HCT116 (cell line): ENCODE results near the gene PRR7. TPM values are rescaled to one million over a fixed set of nuclear protein-coding genes. Genes with fewer than 3 reads are reported as not detected.

ENCODE experiments used
- ATAC-seq: fragments of 200-7000 bp; cut with Tn5 transposase; 2 replicates; pipeline ENCODE4 v1.9.1; 2020; ENCODE audit warnings: mild to moderate bottlenecking, moderate library complexity
- BruUV-seq: library from RNA; stranded (reverse); fragments of 400-500 nt; replicated peaks from 2 replicates; lab custom pipeline; 2021; lab: Mats Ljungman, UMichigan
- CTCF ChIA-PET: fragments of 300-600 bp; sonication (Branson Sonifier 250); formaldehyde crosslinking; loops from one replicate; lab custom pipeline; 2021; ENCODE audit warnings: antibody characterized with exemption; lab: Charles Lee
- POLR2A ChIA-PET: fragments of 300-600, 350-600 bp; sonication (Branson Sonifier 250); formaldehyde crosslinking; loops from one replicate; lab custom pipeline; 2021; ENCODE audit warnings: antibody characterized with exemption; lab: Charles Lee
- RAD21 ChIA-PET, 2 experiments: fragments of 300-600 bp; sonication (Branson Sonifier 250); formaldehyde crosslinking; loops; one replicate each; lab custom pipeline; 2023; ENCODE audit warnings: low total read pairs in 2 of 2; ENCODE audit not compliant: uncharacterized antibody in 2 of 2, unreplicated experiment in 2 of 2, low non-redundant PET in 1 of 2; lab: Charles Lee
- DNase-seq: peaks from one replicate; pipeline ENCODE4 v3.0.0-alpha.2; 2010; ENCODE audit warnings: low read depth, low spot score
- H2AFZ ChIP-seq: fragments of 200-600 bp; shearing (Covaris generic), sonication (generic); 2 replicates; pipeline ENCODE4 v1.6.1; 2017; ENCODE audit warnings: low read depth, mixed run types, mixed read lengths, antibody characterized with exemption, low read length; ENCODE audit not compliant: poor library complexity, severe bottlenecking
- H3K27ac ChIP-seq: 2 replicates; pipeline ENCODE4 v1.5.1; 2012; ENCODE audit warnings: low read depth, low read length
- H3K27me3 ChIP-seq: fragments of 200-600 bp; sonication (generic); 2 replicates; pipeline ENCODE4 v1.6.1; 2016; ENCODE audit warnings: mixed run types, low read length, mixed read lengths; ENCODE audit not compliant: insufficient read depth
- H3K36me3 ChIP-seq, 2 experiments: fragments of 200-500 bp in 1 of 2; fragments of 200-600 bp in 1 of 2; sonication (Bioruptor generic) in 1 of 2; sonication (generic) in 1 of 2; 2 replicates each; pipeline versions ENCODE4 v1.5.1 to v1.6.1; 2014 to 2016; ENCODE audit warnings: low read length in 2 of 2, inconsistent platforms in 1 of 2, mixed read lengths in 1 of 2, mixed run types in 1 of 2; ENCODE audit not compliant: insufficient read depth in 2 of 2, control insufficient read depth in 1 of 2
- H3K4me1 ChIP-seq, 2 experiments: fragments of 200-600 bp in 1 of 2; sonication (generic) in 1 of 2; 2 replicates each; pipeline versions ENCODE4 v1.5.1 to v1.6.1; 2012 to 2017; ENCODE audit warnings: low read length in 2 of 2, inconsistent platforms in 1 of 2, mild to moderate bottlenecking in 1 of 2, mixed read lengths in 1 of 2, mixed run types in 1 of 2, moderate library complexity in 1 of 2; ENCODE audit not compliant: insufficient read depth in 2 of 2, control insufficient read depth in 1 of 2
- H3K4me2 ChIP-seq: fragments of 200-600 bp; sonication (generic); 2 replicates; pipeline ENCODE4 v1.6.1; 2017; ENCODE audit warnings: mixed run types, low read length, mixed read lengths
- H3K4me3 ChIP-seq, 2 experiments: fragments of 200-600 bp in 1 of 2; sonication (generic) in 1 of 2; replicated peaks in 1 of 2; 2 replicates each; pipeline ENCODE4 v1.5.1; 2011 to 2016; ENCODE audit warnings: low read length in 2 of 2, control low read depth in 1 of 2, low read depth in 1 of 2, mild to moderate bottlenecking in 1 of 2, mixed read lengths in 1 of 2, mixed run types in 1 of 2
- H3K79me2 ChIP-seq: fragments of 200-600 bp; sonication (generic); 2 replicates; pipeline ENCODE4 v1.6.1; 2017; ENCODE audit warnings: mild to moderate bottlenecking, mixed run types, low read length, moderate library complexity, mixed read lengths; ENCODE audit not compliant: insufficient read depth
- H3K9ac ChIP-seq: fragments of 200-600 bp; sonication (generic); 2 replicates; pipeline ENCODE4 v1.6.1; 2016; ENCODE audit warnings: low read length, mixed read lengths
- H3K9me2 ChIP-seq: fragments of 200-600 bp; sonication (generic), shearing (Covaris generic); 2 replicates; pipeline ENCODE4 v1.6.1; 2017; ENCODE audit warnings: mixed run types, mild to moderate bottlenecking, moderate library complexity; ENCODE audit not compliant: insufficient read depth
- H3K9me3 ChIP-seq, 2 experiments: fragments of 200-500 bp in 1 of 2; fragments of 200-600 bp in 1 of 2; sonication (Bioruptor generic) in 1 of 2; sonication (generic) in 1 of 2; 2 replicates each; pipeline ENCODE4 v1.6.1; 2014 to 2017; ENCODE audit warnings: low read length in 2 of 2, mixed read lengths in 2 of 2, inconsistent platforms in 1 of 2, low read depth in 1 of 2, mild to moderate bottlenecking in 1 of 2, mixed run types in 1 of 2, moderate library complexity in 1 of 2; ENCODE audit not compliant: control insufficient read depth in 1 of 2, insufficient read depth in 1 of 2
- H4K20me1 ChIP-seq: fragments of 200-600 bp; sonication (generic), shearing (Covaris generic); 2 replicates; pipeline ENCODE4 v1.6.1; 2017; ENCODE audit warnings: mixed run types, mild to moderate bottlenecking, moderate library complexity; ENCODE audit not compliant: insufficient read depth
- CBX3 ChIP-seq: IDR thresholded peaks from 2 replicates; pipeline ENCODE4 v1.6.1; 2012; ENCODE audit warnings: low read depth
- CTCF ChIP-seq, 3 experiments: fragments of 200-600 bp in 1 of 3; sonication (generic) in 1 of 3; IDR thresholded peaks in 2 of 3; conservative IDR thresholded peaks in 1 of 3; 2 replicates each; pipeline ENCODE4 v1.5.1; 2012 to 2017; ENCODE audit warnings: low read depth in 2 of 3, low read length in 2 of 3, antibody characterized with exemption in 1 of 3, borderline replicate concordance in 1 of 3, control low read depth in 1 of 3, mild to moderate bottlenecking in 1 of 3, mixed read lengths in 1 of 3, mixed run types in 1 of 3, moderate library complexity in 1 of 3; ENCODE audit not compliant: insufficient read depth in 1 of 3
- POLR2A ChIP-seq: IDR thresholded peaks from 2 replicates; pipeline ENCODE4 v1.7.0; 2011; ENCODE audit warnings: borderline replicate concordance; ENCODE audit not compliant: insufficient read depth, insufficient read length; ENCODE audit errors: extremely low read depth
- POLR2AphosphoS5 ChIP-seq: IDR thresholded peaks from 2 replicates; pipeline ENCODE4 v1.6.1; 2011; ENCODE audit warnings: mild to moderate bottlenecking, low read depth, low read length, moderate library complexity
- ZBTB33 ChIP-seq: IDR thresholded peaks from 2 replicates; pipeline ENCODE4 v1.6.1; 2011; ENCODE audit warnings: mild to moderate bottlenecking, low read length, moderate library complexity; ENCODE audit not compliant: insufficient replicate concordance; ENCODE audit errors: extremely low read depth
- intact Hi-C: fragments of 100-400 bp; cut with micrococcal nuclease; formaldehyde crosslinking; loops from 2 replicates; pipeline ENCODE4 v1.10.0; 2022
- total RNA-seq: library from RNA; stranded (reverse); gene quantifications from one replicate; pipeline ENCODE4 v1.2.1, GENCODE V29; 2021; ENCODE audit not compliant: unreplicated experiment

PRR7 gene
- total RNA-seq, 1 experiment from 2014 or later, result 39.9 TPM

- BruUV-seq, result no TSS peak
- RAD21 ChIA-PET, result no interaction called here
Measured at GRCh38 chr5:177471610-177472356, 25.2 kb downstream of the PRR7 start.

More at GRCh38 chr5:177471610-177472356, 25.2 kb downstream of the PRR7 start:
- intact Hi-C loops, result no loop called here
- H3K9me2 ChIP-seq, result no peaks in the 10 kb centered on the region
- ChIA-PET CTCF (interaction anchor here (1.2 to 1.9 kb wide), 2 partner anchors 17 to 23 kb away, joined by 3 to 6 read pairs; no protein-coding TSS in a partner anchor), POLR2A (interaction anchor here (0.7 to 2.6 kb wide), 5 partner anchors 10 to 44 kb away, joined by 3 to 8 read pairs (median 4); no protein-coding TSS in a partner anchor)
- peaks cover 39% of the 10 kb centered on the region for H3K79me2 ChIP-seq
- H4K20me1 ChIP-seq, result no peaks in the 10 kb centered on the region
- peak overlapping the region; percentile 85 to 92 for H3K4me3 ChIP-seq
- peak overlapping the region; percentile 97 for H3K4me2 ChIP-seq
- H3K27ac ChIP-seq, result peak overlapping the region; percentile 84
- H3K27me3 ChIP-seq, result no peaks in the 10 kb centered on the region
- ATAC-seq, result no peak
- TF ChIP-seq ZBTB33 (no peak), CTCF (IDR thresholded peaks at IDR 0.05 in 2 of 3, conservative IDR thresholded peaks at IDR 0.05 in 1 of 3; ENCODE audit: borderline replicate concordance in 1 of 3, insufficient read depth in 1 of 3, low read depth in 2 of 3, low read length in 2 of 3) (no peak), POLR2AphosphoS5 (no peak), POLR2A (no peak), CBX3 (no peak)
- TF ChIP-seq, all 23 proteins: peak for 0
- Histone ChIP-seq H2AFZ (no peak overlapping the region), H3K9ac (peak overlapping the region; percentile 89), H3K9me3 (no peaks in the 10 kb centered on the region), H3K4me1 (peaks cover 8 to 53% of the 10 kb centered on the region in 2 experiments; a peak in 3 of 4 replicates), H3K36me3 (peaks cover 12 to 15% of the 10 kb centered on the region in 2 experiments; a peak in 3 of 4 replicates)
- DNase-seq, result no peak
